ENCODE data around the gene CISD2.

Gene CISD2

DNA sequence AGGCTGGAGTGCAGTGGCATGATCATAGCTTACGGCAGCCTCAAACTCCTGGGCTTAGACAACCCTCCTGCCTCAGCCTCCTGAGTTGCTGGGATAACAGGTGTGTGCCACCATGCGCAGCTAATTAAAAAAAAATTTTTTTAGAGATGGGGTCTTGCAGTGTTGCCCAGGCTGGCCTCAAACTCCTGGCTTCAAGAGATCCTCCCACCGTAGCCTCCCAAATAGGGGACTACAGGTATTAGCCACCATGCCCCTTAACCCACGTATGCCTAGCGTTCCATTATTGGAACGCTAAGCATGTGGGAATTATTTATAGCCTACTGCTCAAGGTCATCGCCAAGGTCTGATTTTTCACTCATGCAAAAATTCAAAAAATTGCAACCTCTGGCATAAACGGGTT lies 21.1 kb upstream of the CISD2 start:
- Histone ChIP-seq H3K4me1 (ENCODE audit: control insufficient read depth, low read length) (peaks cover 7% of the 10 kb centered on the region), H3F3A (ENCODE audit: control insufficient read depth, insufficient read depth) (no peaks in the 10 kb centered on the region), H3K27me3 (ENCODE audit: control insufficient read depth, low read length) (no peaks in the 10 kb centered on the region), H3K9me3 (ENCODE audit: control insufficient read depth, insufficient read depth, low read length) (no peaks in the 10 kb centered on the region), H3K4me3 (ENCODE audit: low read length) (no peak overlapping the region), H3K4me2 (ENCODE audit: low read length) (no peak overlapping the region), H4K20me1 (ENCODE audit: control insufficient read depth, insufficient read depth, low read depth, low read length) (no peaks in the 10 kb centered on the region), H3K79me2 (ENCODE audit: control insufficient read depth, low read length) (peaks cover 62% of the 10 kb centered on the region), H3K9me2 (replicated peaks; ENCODE audit: control insufficient read depth, low read length) (no peaks in the 10 kb centered on the region), H3K36me3 (ENCODE audit: control insufficient read depth, low read length) (peaks cover 14% of the 10 kb centered on the region), H3K27ac (ENCODE audit: low read depth, low read length) (no peak overlapping the region)
- TF ChIP-seq EZH2phosphoT487 (IDR thresholded peaks at IDR 0.05; ENCODE audit: borderline replicate concordance, low read length), result no peak
- TF ChIP-seq, protein P1, sequence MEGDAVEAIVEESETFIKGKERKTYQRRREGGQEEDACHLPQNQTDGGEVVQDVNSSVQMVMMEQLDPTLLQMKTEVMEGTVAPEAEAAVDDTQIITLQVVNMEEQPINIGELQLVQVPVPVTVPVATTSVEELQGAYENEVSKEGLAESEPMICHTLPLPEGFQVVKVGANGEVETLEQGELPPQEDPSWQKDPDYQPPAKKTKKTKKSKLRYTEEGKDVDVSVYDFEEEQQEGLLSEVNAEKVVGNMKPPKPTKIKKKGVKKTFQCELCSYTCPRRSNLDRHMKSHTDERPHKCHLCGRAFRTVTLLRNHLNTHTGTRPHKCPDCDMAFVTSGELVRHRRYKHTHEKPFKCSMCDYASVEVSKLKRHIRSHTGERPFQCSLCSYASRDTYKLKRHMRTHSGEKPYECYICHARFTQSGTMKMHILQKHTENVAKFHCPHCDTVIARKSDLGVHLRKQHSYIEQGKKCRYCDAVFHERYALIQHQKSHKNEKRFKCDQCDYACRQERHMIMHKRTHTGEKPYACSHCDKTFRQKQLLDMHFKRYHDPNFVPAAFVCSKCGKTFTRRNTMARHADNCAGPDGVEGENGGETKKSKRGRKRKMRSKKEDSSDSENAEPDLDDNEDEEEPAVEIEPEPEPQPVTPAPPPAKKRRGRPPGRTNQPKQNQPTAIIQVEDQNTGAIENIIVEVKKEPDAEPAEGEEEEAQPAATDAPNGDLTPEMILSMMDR (IDR thresholded peaks at IDR 0.05; ENCODE audit: low read depth, low read length, poor library complexity, severe bottlenecking), result no peak

DNA sequence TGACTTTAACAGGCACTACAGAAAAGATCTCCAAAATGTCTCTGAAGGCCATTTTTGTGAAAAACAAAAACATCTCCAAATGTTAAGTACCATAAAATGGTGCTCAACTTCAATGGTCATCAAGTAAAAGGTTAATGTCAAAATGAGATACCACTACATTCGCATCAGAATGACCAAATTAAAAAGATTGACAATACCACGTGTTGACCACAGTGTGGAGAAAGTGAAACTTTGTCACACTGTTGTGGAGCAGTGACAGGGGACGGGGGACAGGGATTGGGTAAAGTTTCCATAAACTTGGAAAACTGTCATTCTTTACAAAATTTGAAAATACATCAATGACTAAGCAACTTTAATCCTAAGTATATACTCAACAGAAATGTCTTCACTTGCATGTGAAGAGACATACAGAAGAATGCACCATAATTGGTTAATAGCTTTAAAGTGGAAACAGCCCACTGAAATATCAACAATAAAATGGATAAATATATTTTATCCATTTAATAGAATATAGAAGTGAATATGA lies 19.1 kb upstream of the CISD2 start:
- H3K79me2 ChIP-seq (ENCODE audit: control insufficient read depth, low read length), result peaks cover 62% of the 10 kb centered on the region
- no peak overlapping the region for H3K4me3 ChIP-seq (ENCODE audit: low read length)
- H3K9me3 ChIP-seq (ENCODE audit: control insufficient read depth, insufficient read depth, low read length), result no peaks in the 10 kb centered on the region
- H3K9me2 ChIP-seq (replicated peaks; ENCODE audit: control insufficient read depth, low read length), result no peaks in the 10 kb centered on the region
- no peak overlapping the region for H3K27ac ChIP-seq (ENCODE audit: low read depth, low read length)
- no peaks in the 10 kb centered on the region for H4K20me1 ChIP-seq (ENCODE audit: control insufficient read depth, insufficient read depth, low read depth, low read length)
- TF ChIP-seq EZH2phosphoT487 (IDR thresholded peaks at IDR 0.05; ENCODE audit: borderline replicate concordance, low read length), result no peak
- TF ChIP-seq, protein P1 (IDR thresholded peaks at IDR 0.05; ENCODE audit: low read depth, low read length, poor library complexity, severe bottlenecking), result no peak
- H3K4me2 ChIP-seq (ENCODE audit: low read length), result no peak overlapping the region
- H3F3A ChIP-seq (ENCODE audit: control insufficient read depth, insufficient read depth), result no peaks in the 10 kb centered on the region
- H3K36me3 ChIP-seq (ENCODE audit: control insufficient read depth, low read length), result peaks cover 10% of the 10 kb centered on the region; the same call in 1 of the 2 replicates
- peaks cover 6% of the 10 kb centered on the region for H3K4me1 ChIP-seq (ENCODE audit: control insufficient read depth, low read length)
- H3K27me3 ChIP-seq (ENCODE audit: control insufficient read depth, low read length), result no peaks in the 10 kb centered on the region

DNA sequence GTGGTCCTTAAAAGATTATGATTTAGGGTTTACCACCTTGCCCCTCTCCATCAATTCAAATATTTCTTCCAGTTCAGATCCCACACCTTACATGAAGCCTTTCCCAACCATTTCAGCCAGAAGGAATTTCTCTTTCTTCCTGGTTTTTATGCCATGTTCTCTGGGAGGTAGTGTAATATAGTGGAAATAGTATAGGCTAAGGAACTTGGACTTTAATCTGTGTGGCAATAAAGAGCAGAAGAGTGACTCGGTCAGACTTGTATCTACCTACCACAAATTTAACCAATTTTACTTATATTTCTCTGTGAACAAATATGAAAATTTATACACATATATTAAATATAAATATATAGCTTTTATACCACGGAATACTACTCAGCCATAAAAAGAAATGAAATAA lies 18.4 kb upstream of the CISD2 start:
- H3K36me3 ChIP-seq (ENCODE audit: control insufficient read depth, low read length), result peaks cover 10% of the 10 kb centered on the region; the same call in 1 of the 2 replicates
- H3K9me2 ChIP-seq (replicated peaks; ENCODE audit: control insufficient read depth, low read length), result no peaks in the 10 kb centered on the region
- TF ChIP-seq EZH2phosphoT487 (IDR thresholded peaks at IDR 0.05; ENCODE audit: borderline replicate concordance, low read length), result no peak
- TF ChIP-seq, protein P1 (IDR thresholded peaks at IDR 0.05; ENCODE audit: low read depth, low read length, poor library complexity, severe bottlenecking), result no peak
- H3K27ac ChIP-seq (ENCODE audit: low read depth, low read length), result no peak overlapping the region
- H3K4me3 ChIP-seq (ENCODE audit: low read length), result no peak overlapping the region
- H3F3A ChIP-seq (ENCODE audit: control insufficient read depth, insufficient read depth), result no peaks in the 10 kb centered on the region
- H3K79me2 ChIP-seq (ENCODE audit: control insufficient read depth, low read length), result peaks cover 66% of the 10 kb centered on the region
- H3K27me3 ChIP-seq (ENCODE audit: control insufficient read depth, low read length), result no peaks in the 10 kb centered on the region
- H3K9me3 ChIP-seq (ENCODE audit: control insufficient read depth, insufficient read depth, low read length), result no peaks in the 10 kb centered on the region
- H4K20me1 ChIP-seq (ENCODE audit: control insufficient read depth, insufficient read depth, low read depth, low read length), result no peaks in the 10 kb centered on the region
- H3K4me2 ChIP-seq (ENCODE audit: low read length), result no peak overlapping the region
- H3K4me1 ChIP-seq (ENCODE audit: control insufficient read depth, low read length), result peaks cover 6% of the 10 kb centered on the region

All from DOHH2 (cell line).